Natural killer cell (primary cell): ENCODE results near the gene SNX19. TPM values are rescaled to one million over a fixed set of nuclear protein-coding genes. Genes with fewer than 3 reads are reported as not detected.

Experiments used
- ATAC-seq, 3 donors: fragments of 150-1000 bp in 2 of 3; fragments of 200-7000 bp in 1 of 3; cut with Tn5 transposase; 1 replicate in 1 of 3; 2 replicates in 2 of 3; pipeline ENCODE4 v1.10.0; 2021; ENCODE audit warnings: mild to moderate bottlenecking in 2 of 3, moderate library complexity in 2 of 3
- DNase-seq, 2 donors: peaks; one replicate each; pipeline versions ENCODE4 v3.0.0 to v3.0.0-alpha.2; 2013 to 2021; ENCODE audit warnings: mixed read lengths in 1 of 2
- H3K27ac ChIP-seq: one replicate; pipeline ENCODE4 v1.5.1; 2013; ENCODE audit warnings: mild to moderate bottlenecking, low read length
- H3K27me3 ChIP-seq: one replicate; pipeline ENCODE4 v1.6.1; 2013; ENCODE audit warnings: low read length; ENCODE audit not compliant: control insufficient read depth, insufficient read depth
- H3K36me3 ChIP-seq: one replicate; pipeline ENCODE4 v1.6.1; 2013; ENCODE audit warnings: low read length; ENCODE audit not compliant: control insufficient read depth, insufficient read depth
- H3K4me1 ChIP-seq: one replicate; pipeline ENCODE4 v1.6.1; 2013; ENCODE audit warnings: low read length; ENCODE audit not compliant: control insufficient read depth, insufficient read depth
- H3K4me3 ChIP-seq: one replicate; pipeline ENCODE4 v1.5.1; 2013; ENCODE audit warnings: low read length
- H3K9me3 ChIP-seq: one replicate; pipeline ENCODE4 v1.6.1; 2013; ENCODE audit warnings: low read length; ENCODE audit not compliant: control insufficient read depth, insufficient read depth
- H3K27ac Mint-ChIP-seq, 2 donors: one replicate each; pipeline ENCODE4 v1.8.0; 2022; ENCODE audit warnings: mild to moderate bottlenecking in 2 of 2, mixed read lengths in 2 of 2, moderate library complexity in 1 of 2
- H3K27me3 Mint-ChIP-seq, 2 donors: one replicate each; pipeline ENCODE4 v1.8.0; 2022; ENCODE audit warnings: low read depth in 2 of 2, mixed read lengths in 2 of 2
- H3K36me3 Mint-ChIP-seq: one replicate; pipeline ENCODE4 v1.8.0; 2022; ENCODE audit warnings: mixed read lengths
- H3K4me1 Mint-ChIP-seq, 2 donors: one replicate each; pipeline ENCODE4 v1.8.0; 2022; ENCODE audit warnings: mixed read lengths in 2 of 2
- H3K4me3 Mint-ChIP-seq: one replicate; pipeline ENCODE4 v1.8.0; 2022; ENCODE audit warnings: mild to moderate bottlenecking, moderate library complexity, mixed read lengths
- H3K9me3 Mint-ChIP-seq, 2 donors: one replicate each; pipeline ENCODE4 v1.8.0; 2022; ENCODE audit warnings: mixed read lengths in 2 of 2
- WGBS: methylation state at CpG from one replicate; pipeline ENCODE4 v1.1.7; 2013; ENCODE audit warnings: missing lambda C conversion rate; ENCODE audit not compliant: insufficient coverage; 5-methylcytosine and 5-hydroxymethylcytosine counted together
- intact Hi-C: fragments of 100-400 bp; cut with micrococcal nuclease; formaldehyde crosslinking; loops from one replicate; pipeline ENCODE4 v1.14.2; 2022
- total RNA-seq, 4 donors: library from RNA; stranded (reverse); fragments of 120-200 nt in 1 of 4; gene quantifications; one replicate each; pipeline versions ENCODE4 v1.2.3 to v1.2.4, GENCODE V29; 2013 to 2022
- TF ChIP-seq, protein P1 (sequence below): fragments of 200-600 bp; IDR thresholded peaks from one replicate; pipeline ENCODE4 v1.8.0; 2022; ENCODE audit warnings: antibody characterized with exemption

Gene SNX19
- total RNA-seq, 3 donors from 2014 or later (not counting 1 experiment from before 2014, with no cell fraction given): 65.4 to 76.6 (median 72.0) TPM

- Mint-ChIP-seq H3K27ac (no peak overlapping the region), H3K4me1 (peaks cover 4% of the 10 kb centered on the region in 2 donors), H3K36me3 (no peaks in the 10 kb centered on the region), H3K27me3 (no peaks in the 10 kb centered on the region), H3K4me3 (no peak overlapping the region), H3K9me3 (no peaks in the 10 kb centered on the region)
- no peaks in the 10 kb centered on the region for H3K4me1 ChIP-seq
- ATAC-seq (no peak), DNase-seq (no peak)
- peaks cover 19% of the 10 kb centered on the region for H3K36me3 ChIP-seq
- H3K9me3 ChIP-seq: no peaks in the 10 kb centered on the region
- intact Hi-C loops: no loop called here
- no peak overlapping the region for H3K27ac ChIP-seq
- H3K27me3 ChIP-seq: no peaks in the 10 kb centered on the region
- WGBS: 83% methylated on average over 7 of the region's 8 CpGs
- H3K4me3 ChIP-seq: no peak overlapping the region
- TF ChIP-seq, protein P1, sequence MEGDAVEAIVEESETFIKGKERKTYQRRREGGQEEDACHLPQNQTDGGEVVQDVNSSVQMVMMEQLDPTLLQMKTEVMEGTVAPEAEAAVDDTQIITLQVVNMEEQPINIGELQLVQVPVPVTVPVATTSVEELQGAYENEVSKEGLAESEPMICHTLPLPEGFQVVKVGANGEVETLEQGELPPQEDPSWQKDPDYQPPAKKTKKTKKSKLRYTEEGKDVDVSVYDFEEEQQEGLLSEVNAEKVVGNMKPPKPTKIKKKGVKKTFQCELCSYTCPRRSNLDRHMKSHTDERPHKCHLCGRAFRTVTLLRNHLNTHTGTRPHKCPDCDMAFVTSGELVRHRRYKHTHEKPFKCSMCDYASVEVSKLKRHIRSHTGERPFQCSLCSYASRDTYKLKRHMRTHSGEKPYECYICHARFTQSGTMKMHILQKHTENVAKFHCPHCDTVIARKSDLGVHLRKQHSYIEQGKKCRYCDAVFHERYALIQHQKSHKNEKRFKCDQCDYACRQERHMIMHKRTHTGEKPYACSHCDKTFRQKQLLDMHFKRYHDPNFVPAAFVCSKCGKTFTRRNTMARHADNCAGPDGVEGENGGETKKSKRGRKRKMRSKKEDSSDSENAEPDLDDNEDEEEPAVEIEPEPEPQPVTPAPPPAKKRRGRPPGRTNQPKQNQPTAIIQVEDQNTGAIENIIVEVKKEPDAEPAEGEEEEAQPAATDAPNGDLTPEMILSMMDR: no peak
Measured at GRCh38 chr11:130868086-130868710, 48.1 kb downstream of the SNX19 start.

DNA sequence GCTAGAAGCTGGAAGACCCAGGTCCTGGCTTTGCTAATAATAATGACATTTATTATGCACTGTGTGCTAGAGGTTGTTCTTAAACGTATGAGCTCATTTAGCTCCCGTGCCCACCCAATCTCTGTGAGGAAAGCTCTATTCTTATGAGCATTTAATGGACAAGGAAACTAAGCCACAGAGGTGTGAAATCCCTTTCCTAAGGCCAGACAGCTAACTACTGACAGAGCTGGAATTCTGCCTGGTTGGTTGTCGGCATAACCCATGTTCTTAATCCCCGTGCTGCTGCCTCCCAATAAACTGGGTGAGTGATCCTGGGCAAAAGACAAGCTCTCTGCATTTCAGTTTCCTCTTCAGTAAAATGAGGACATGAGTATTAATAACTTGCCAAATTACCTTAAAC lies 49.4 kb downstream of the SNX19 start:
- Histone ChIP-seq H3K36me3 (peaks cover 8% of the 10 kb centered on the region), H3K9me3 (no peaks in the 10 kb centered on the region), H3K27me3 (no peaks in the 10 kb centered on the region), H3K27ac (no peak overlapping the region), H3K4me1 (peaks cover 1% of the 10 kb centered on the region), H3K4me3 (no peak overlapping the region)
- Mint-ChIP-seq H3K4me1 (peaks cover 7 to 9% of the 10 kb centered on the region in 2 donors), H3K36me3 (no peaks in the 10 kb centered on the region), H3K9me3 (no peaks in the 10 kb centered on the region), H3K27ac (no peak overlapping the region), H3K4me3 (no peak overlapping the region), H3K27me3 (no peaks in the 10 kb centered on the region)
- DNase-seq: no peak
- TF ChIP-seq, protein P1: no peak
- intact Hi-C loops: no loop called here
- no peak for ATAC-seq
- 97% methylated on average over 4 of the region's 4 CpGs for WGBS

DNA sequence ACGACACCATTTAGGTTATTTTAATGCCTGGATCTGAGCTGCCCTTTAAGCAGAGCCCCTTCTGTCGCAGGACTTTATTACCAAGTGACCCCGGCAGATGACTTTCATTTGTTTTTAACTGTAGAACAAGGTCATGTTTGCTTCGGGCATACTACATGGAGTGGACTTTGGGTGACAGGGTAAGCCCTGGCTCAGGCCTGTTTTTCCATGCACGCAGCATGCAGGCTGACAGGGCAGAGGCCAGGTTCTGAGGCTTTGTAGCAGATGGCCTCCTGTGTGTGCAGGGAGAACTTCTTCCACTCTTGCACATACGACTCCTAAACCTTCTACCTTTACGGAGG lies 50.5 kb downstream of the SNX19 start:
- Histone ChIP-seq H3K4me3 (no peak overlapping the region), H3K9me3 (no peaks in the 10 kb centered on the region), H3K4me1 (peaks cover 4% of the 10 kb centered on the region), H3K36me3 (peaks cover 5% of the 10 kb centered on the region), H3K27ac (no peak overlapping the region), H3K27me3 (no peaks in the 10 kb centered on the region)
- TF ChIP-seq, protein P1: no peak
- H3K4me1 Mint-ChIP-seq: peaks cover 10 to 12% of the 10 kb centered on the region in 2 donors
- no peak overlapping the region for H3K27ac Mint-ChIP-seq
- H3K9me3 Mint-ChIP-seq: no peaks in the 10 kb centered on the region
- intact Hi-C loops: no loop called here
- 97% methylated on average over 7 of the region's 7 CpGs for WGBS
- no peak overlapping the region for H3K4me3 Mint-ChIP-seq
- no peaks in the 10 kb centered on the region for H3K36me3 Mint-ChIP-seq
- ATAC-seq (no peak), DNase-seq (no peak)
- H3K27me3 Mint-ChIP-seq: no peaks in the 10 kb centered on the region
